ENCODE results near the gene ABI1. TPM values are rescaled to one million over a fixed set of nuclear protein-coding genes. Genes with fewer than 3 reads are reported as not detected.

ABI1 gene
- total RNA-seq, 2 experiments from 2014 or later, result 34.0 to 35.1 TPM

- ChIA-PET POLR2A (no interaction called here), CTCF (interaction anchor here (0.9 to 1.6 kb wide), 2 partner anchors 8 to 127 kb away, joined by 3 to 8 read pairs; partner anchors contain the start of gene ABI1)
Measured at GRCh38 chr10:26733750-26734568, 126.8 kb downstream of the ABI1 start.

GRCh38 chr10:26730552-26730951 lies 130.2 kb downstream of the ABI1 start:
- POLR2A ChIA-PET, result no interaction called here
- CTCF ChIA-PET, result no interaction called here

GRCh38 chr10:26729395-26729794 lies 131.4 kb downstream of the ABI1 start:
- POLR2A ChIA-PET, result no interaction called here
- CTCF ChIA-PET, result interaction anchor here (0.6 to 1.5 kb wide), 3 partner anchors 11 to 153 kb away, joined by 3 to 5 read pairs (median 3); no protein-coding TSS in a partner anchor

- ChIA-PET POLR2A (no interaction called here), CTCF (interaction anchor here (0.6 to 1.5 kb wide), 4 partner anchors 11 to 153 kb away, joined by 3 to 6 read pairs (median 4); no protein-coding TSS in a partner anchor)
Measured at GRCh38 chr10:26728957-26729356, 131.8 kb downstream of the ABI1 start.

- ChIA-PET POLR2A (interaction anchor here (0.6 kb wide), 1 partner anchor 42 kb away, joined by 5 read pairs; no protein-coding TSS in a partner anchor), CTCF (interaction anchor here (0.7 to 1.8 kb wide), 7 partner anchors 12 to 163 kb away, joined by 3 to 13 read pairs (median 4); no protein-coding TSS in a partner anchor)
Measured at GRCh38 chr10:26727005-26727404, 133.8 kb downstream of the ABI1 start.

GRCh38 chr10:26725837-26726727 lies 134.7 kb downstream of the ABI1 start:
- ChIA-PET CTCF (interaction anchor here (0.5 to 1.8 kb wide), 14 partner anchors 9 to 498 kb away, joined by 3 to 13 read pairs (median 4); no protein-coding TSS in a partner anchor), POLR2A (interaction anchor here (0.5 kb wide), 1 partner anchor 1832 kb away, joined by 3 read pairs; no protein-coding TSS in a partner anchor)

- ChIA-PET POLR2A (interaction anchor here (0.6 kb wide), 1 partner anchor 489 kb away, joined by 4 read pairs; no protein-coding TSS in a partner anchor), CTCF (no interaction called here)
Measured at GRCh38 chr10:26723016-26723415, 137.7 kb downstream of the ABI1 start.

GRCh38 chr10:26721561-26721960 lies 139.2 kb downstream of the ABI1 start:
- ChIA-PET CTCF (no interaction called here), POLR2A (no interaction called here)

- ChIA-PET CTCF (no interaction called here), POLR2A (no interaction called here)
Measured at GRCh38 chr10:26717476-26717875, 143.3 kb downstream of the ABI1 start.

- POLR2A ChIA-PET, result no interaction called here
- CTCF ChIA-PET, result no interaction called here
Measured at GRCh38 chr10:26715137-26715487, 145.6 kb downstream of the ABI1 start.

- ChIA-PET CTCF (interaction anchor here (0.6 kb wide), 1 partner anchor 96 kb away, joined by 3 read pairs; no protein-coding TSS in a partner anchor), POLR2A (no interaction called here)
Measured at GRCh38 chr10:26714415-26715136, 146.2 kb downstream of the ABI1 start.

GRCh38 chr10:26711324-26711723 lies 149.4 kb downstream of the ABI1 start:
- CTCF ChIA-PET, result no interaction called here
- POLR2A ChIA-PET, result no interaction called here

- POLR2A ChIA-PET, result no interaction called here
- CTCF ChIA-PET, result no interaction called here
Measured at GRCh38 chr10:26706936-26707335, 153.8 kb downstream of the ABI1 start.

GRCh38 chr10:26706206-26706605 lies 154.6 kb downstream of the ABI1 start:
- CTCF ChIA-PET, result no interaction called here
- POLR2A ChIA-PET, result no interaction called here

GRCh38 chr10:26703974-26704373 lies 156.8 kb downstream of the ABI1 start:
- ChIA-PET CTCF (no interaction called here), POLR2A (no interaction called here)

GRCh38 chr10:26703096-26703495 lies 157.7 kb downstream of the ABI1 start:
- ChIA-PET CTCF (no interaction called here), POLR2A (no interaction called here)

- CTCF ChIA-PET, result interaction anchor here (1.2 to 1.3 kb wide), 2 partner anchors 28 to 181 kb away, joined by 3 to 5 read pairs; no protein-coding TSS in a partner anchor
- POLR2A ChIA-PET, result no interaction called here
Measured at GRCh38 chr10:26700884-26701630, 159.7 kb downstream of the ABI1 start.

- ChIA-PET CTCF (no interaction called here), POLR2A (no interaction called here)
Measured at GRCh38 chr10:26699631-26700030, 161.1 kb downstream of the ABI1 start.

- POLR2A ChIA-PET, result no interaction called here
- CTCF ChIA-PET, result no interaction called here
Measured at GRCh38 chr10:26698909-26699308, 161.8 kb downstream of the ABI1 start.

Data from activated CD8-positive, alpha-beta memory T cell treated with anti-CD3 and anti-CD28 coated beads for 36 hours (primary cell).